ENCODE measurements around the gene SCGB1D1.
"Not testable (repeated sequence)": the region's sequence is repeated elsewhere in the genome, so short reads cannot be mapped to it uniquely, and the experiment has no call there.

SCGB1D1 gene

DNA sequence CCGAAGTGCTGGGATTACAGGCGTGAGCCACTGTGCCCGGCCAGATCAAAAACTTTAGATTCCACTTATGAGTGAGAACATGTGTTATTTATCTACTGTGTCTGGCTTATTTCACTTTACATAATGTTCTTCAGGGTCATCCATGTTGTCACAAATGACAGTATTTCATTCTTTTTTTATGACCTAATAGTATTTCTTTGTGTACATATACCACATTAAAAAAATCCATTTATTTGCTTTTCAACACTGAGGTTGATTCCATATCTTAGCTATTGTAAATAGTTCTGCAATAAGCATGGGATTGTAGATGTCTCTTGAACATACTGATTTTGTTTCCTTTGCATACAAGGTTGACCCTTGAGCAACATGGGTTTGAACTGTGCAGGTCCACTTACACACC lies 13.2 kb upstream of the SCGB1D1 start:
- ChIA-PET CTCF (interaction anchor here (1.0 to 1.6 kb wide), 2 partner anchors 22 to 134 kb away, joined by 3 to 4 read pairs; no protein-coding TSS in a partner anchor), POLR2A (no interaction called here)
- no peak for DNase-seq (ENCODE audit: extremely low spot score)
- TF ChIP-seq CTCF (IDR thresholded peaks at IDR 0.05; ENCODE audit: control extremely low read depth, extremely low read depth, low read depth, missing control alignments) = no peak

- POLR2A ChIA-PET = no interaction called here
- CTCF ChIA-PET = no interaction called here
- no peak for TF ChIP-seq CTCF (IDR thresholded peaks at IDR 0.05; ENCODE audit: control extremely low read depth, extremely low read depth, low read depth, missing control alignments)
- no peak for DNase-seq (ENCODE audit: extremely low spot score)
Measured at GRCh38 chr11:62179995-62180394, 10.0 kb upstream of the SCGB1D1 start.

- CTCF ChIA-PET = interaction anchor here (1.0 kb wide), 1 partner anchor 9 kb away, joined by 6 read pairs; no protein-coding TSS in a partner anchor
- POLR2A ChIA-PET = no interaction called here
- no peak for DNase-seq (ENCODE audit: extremely low spot score)
- no peak for TF ChIP-seq CTCF (IDR thresholded peaks at IDR 0.05; ENCODE audit: control extremely low read depth, extremely low read depth, low read depth, missing control alignments)
Measured at GRCh38 chr11:62181097-62181496, 8.9 kb upstream of the SCGB1D1 start.

- ChIA-PET CTCF (interaction anchor here (0.9 to 1.0 kb wide), 2 partner anchors 12 to 22 kb away, joined by 3 read pairs; no protein-coding TSS in a partner anchor), POLR2A (no interaction called here)
- TF ChIP-seq CTCF (IDR thresholded peaks at IDR 0.05; ENCODE audit: control extremely low read depth, extremely low read depth, low read depth, missing control alignments) = no peak
- no peak for DNase-seq (ENCODE audit: extremely low spot score)
Measured at GRCh38 chr11:62182147-62182891, 7.7 kb upstream of the SCGB1D1 start.

DNA sequence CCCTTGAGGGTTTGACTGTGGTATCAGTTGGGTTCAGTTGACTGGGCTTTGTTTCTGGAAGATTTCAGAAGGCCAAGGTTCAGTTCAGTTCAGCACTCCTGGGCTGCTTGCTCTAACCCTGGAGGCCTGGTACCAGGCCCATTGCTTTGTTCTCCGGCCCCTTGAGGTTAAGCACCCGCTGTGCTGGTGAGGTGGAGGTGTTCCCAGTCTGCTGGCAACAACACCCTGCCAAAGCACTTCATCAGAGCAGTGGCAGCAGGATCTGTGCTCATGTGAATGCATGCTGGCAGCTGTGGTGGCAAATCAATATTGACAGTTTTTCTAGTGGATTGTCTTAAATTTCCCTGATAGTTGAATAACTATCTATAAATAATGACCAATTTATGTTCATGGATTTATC lies 3.8 kb upstream of the SCGB1D1 start:
- POLR2A ChIA-PET = no interaction called here
- no peak for TF ChIP-seq CTCF (IDR thresholded peaks at IDR 0.05; ENCODE audit: control extremely low read depth, extremely low read depth, low read depth, missing control alignments)

GRCh38 chr11:62193952-62194351 lies 3.9 kb downstream of the SCGB1D1 start:
- no peak for DNase-seq (ENCODE audit: extremely low spot score)
- POLR2A ChIA-PET = no interaction called here

More for the DNA sequence above, 3.8 kb upstream of the SCGB1D1 start:
- CTCF ChIA-PET = no interaction called here
- DNase-seq (ENCODE audit: extremely low spot score) = no peak

DNA sequence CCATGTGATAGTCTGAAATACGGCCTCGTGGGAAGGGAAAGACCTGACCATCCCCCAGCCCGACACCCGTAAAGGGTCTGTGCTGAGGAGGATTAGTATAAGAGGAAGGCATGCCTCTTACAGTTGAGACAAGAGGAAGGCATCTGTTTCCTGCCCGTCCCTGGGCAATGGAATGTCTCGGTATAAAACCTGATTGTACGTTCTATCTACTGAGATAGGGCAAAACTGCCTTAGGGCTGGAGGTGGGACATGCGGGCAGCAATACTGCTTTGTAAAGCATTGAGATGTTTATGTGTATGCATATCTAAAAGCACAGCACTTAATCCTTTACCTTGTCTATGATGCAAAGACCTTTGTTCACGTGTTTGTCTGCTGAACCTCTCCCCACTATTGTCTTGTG lies 5.0 kb downstream of the SCGB1D1 start:
- CTCF ChIA-PET, POLR2A ChIA-PET: not testable (repeated sequence)

More at GRCh38 chr11:62193952-62194351, 3.9 kb downstream of the SCGB1D1 start:
- no peak for TF ChIP-seq CTCF (IDR thresholded peaks at IDR 0.05; ENCODE audit: control extremely low read depth, extremely low read depth, low read depth, missing control alignments)
- CTCF ChIA-PET = interaction anchor here (1.2 kb wide), 1 partner anchor 22 kb away, joined by 3 read pairs; no protein-coding TSS in a partner anchor

More for the DNA sequence above, 5.0 kb downstream of the SCGB1D1 start:
- DNase-seq (ENCODE audit: extremely low spot score) = not testable (repeated sequence)

Data from GM10248 (cell line).